PFSK-1 (cell line): ENCODE results near the gene TMOD4.

ENCODE experiments used
- POLR2AphosphoS5 ChIP-seq: IDR thresholded peaks from 2 replicates; pipeline ENCODE4 v1.6.1; 2012; ENCODE audit warnings: low read depth, mild to moderate bottlenecking, control low read depth, low read length, moderate library complexity
- TF ChIP-seq, protein P1 (sequence below), 2 experiments: IDR thresholded peaks; 2 replicates each; pipeline versions ENCODE4 v1.6.1 to v1.8.0; 2011 to 2012; ENCODE audit warnings: low read depth in 2 of 2, low read length in 2 of 2, control low read depth in 1 of 2, inconsistent platforms in 1 of 2, mild to moderate bottlenecking in 1 of 2, moderate library complexity in 1 of 2; ENCODE audit not compliant: insufficient read depth in 1 of 2

- TF ChIP-seq, protein P1, sequence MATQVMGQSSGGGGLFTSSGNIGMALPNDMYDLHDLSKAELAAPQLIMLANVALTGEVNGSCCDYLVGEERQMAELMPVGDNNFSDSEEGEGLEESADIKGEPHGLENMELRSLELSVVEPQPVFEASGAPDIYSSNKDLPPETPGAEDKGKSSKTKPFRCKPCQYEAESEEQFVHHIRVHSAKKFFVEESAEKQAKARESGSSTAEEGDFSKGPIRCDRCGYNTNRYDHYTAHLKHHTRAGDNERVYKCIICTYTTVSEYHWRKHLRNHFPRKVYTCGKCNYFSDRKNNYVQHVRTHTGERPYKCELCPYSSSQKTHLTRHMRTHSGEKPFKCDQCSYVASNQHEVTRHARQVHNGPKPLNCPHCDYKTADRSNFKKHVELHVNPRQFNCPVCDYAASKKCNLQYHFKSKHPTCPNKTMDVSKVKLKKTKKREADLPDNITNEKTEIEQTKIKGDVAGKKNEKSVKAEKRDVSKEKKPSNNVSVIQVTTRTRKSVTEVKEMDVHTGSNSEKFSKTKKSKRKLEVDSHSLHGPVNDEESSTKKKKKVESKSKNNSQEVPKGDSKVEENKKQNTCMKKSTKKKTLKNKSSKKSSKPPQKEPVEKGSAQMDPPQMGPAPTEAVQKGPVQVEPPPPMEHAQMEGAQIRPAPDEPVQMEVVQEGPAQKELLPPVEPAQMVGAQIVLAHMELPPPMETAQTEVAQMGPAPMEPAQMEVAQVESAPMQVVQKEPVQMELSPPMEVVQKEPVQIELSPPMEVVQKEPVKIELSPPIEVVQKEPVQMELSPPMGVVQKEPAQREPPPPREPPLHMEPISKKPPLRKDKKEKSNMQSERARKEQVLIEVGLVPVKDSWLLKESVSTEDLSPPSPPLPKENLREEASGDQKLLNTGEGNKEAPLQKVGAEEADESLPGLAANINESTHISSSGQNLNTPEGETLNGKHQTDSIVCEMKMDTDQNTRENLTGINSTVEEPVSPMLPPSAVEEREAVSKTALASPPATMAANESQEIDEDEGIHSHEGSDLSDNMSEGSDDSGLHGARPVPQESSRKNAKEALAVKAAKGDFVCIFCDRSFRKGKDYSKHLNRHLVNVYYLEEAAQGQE (IDR thresholded peaks at IDR 0.05; ENCODE audit: insufficient read depth in 1 of 2, low read depth in 2 of 2, low read length in 2 of 2): no peak
- TF ChIP-seq POLR2AphosphoS5: no peak
Measured at GRCh38 chr1:151146072-151146411, 29.7 kb downstream of the TMOD4 start.
